Hepatic stellate cell (primary cell): ENCODE measurements around the gene CAPN2.
A peak's percentile ranks its signal among the peaks of the same experiment; 100 is the strongest.

Source experiments
- DNase-seq: peaks from one replicate; pipeline ENCODE4 v3.0.0; 2011; ENCODE audit warnings: low spot score

CAPN2 gene

DNA sequence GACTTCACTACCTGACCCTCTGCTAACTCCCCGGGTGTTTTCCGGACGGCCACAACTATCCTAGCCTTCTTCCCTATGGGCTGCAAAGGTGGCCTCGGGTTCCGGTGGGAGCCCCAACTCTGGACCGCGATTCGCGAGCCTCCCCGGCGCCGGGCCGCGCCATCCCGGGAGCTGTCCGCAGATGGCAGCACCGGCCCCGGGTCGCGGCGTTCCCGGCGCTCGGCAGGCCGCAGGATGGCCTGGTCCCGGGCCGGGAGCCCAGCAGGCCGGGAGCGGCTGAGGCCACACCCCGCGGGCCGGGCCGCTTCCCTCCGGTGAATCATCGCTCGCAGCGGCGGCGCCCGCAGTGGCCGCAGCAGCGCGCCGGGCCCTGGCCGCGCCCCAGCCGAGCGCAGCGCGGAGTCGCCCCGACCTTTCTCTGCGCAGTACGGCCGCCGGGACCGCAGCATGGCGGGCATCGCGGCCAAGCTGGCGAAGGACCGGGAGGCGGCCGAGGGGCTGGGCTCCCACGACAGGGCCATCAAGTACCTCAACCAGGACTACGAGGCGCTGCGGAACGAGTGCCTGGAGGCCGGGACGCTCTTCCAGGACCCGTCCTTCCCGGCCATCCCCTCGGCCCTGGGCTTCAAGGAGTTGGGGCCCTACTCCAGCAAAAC, at the start of gene CAPN2:
Gene CAPN2 (plus strand): TSS at position 346 of the 656 bp plus-strand sequence. CDS start 102 bp downstream, at position 448.
- DNase-seq, result peak; percentile 93

DNA sequence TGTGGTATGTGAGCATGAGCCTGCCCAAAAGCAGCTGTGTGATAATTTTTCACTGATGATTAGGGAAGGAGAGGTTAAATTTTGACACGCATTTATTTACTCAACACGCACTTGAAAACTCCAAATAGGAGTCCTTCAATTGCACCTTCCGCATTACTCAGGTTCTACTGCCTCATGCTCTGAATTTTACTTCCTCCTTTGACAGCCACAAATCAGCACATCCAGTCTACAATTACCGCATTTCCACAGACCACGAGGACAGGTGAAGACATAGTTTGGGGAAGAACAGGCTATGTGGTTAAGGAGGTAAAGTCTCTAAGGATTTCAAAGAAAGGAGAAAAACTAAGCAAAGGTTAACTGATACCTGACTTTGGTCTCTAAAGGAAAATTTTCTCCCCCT, 49.4 kb upstream of the CAPN2 start:
- no peak for DNase-seq

DNA sequence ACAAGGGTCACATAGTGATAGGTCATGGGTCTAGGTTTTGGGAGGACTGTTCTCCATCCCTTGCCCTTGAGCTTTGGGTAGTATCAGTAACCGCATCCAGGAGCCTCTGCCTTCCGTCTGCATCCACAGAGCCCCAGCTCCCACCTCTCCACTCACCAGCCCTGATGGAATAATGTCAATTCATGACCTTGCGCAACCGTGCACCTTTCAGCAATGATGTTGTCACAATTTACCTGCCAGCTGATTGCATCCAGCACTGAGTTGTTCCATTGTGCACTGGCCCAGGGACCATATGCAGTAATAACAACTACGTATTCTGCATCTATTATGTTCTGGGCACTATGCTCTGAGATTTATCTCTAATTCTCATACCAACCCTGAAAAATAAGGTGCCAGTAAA, 48.2 kb upstream of the CAPN2 start:
- no peak for DNase-seq

DNA sequence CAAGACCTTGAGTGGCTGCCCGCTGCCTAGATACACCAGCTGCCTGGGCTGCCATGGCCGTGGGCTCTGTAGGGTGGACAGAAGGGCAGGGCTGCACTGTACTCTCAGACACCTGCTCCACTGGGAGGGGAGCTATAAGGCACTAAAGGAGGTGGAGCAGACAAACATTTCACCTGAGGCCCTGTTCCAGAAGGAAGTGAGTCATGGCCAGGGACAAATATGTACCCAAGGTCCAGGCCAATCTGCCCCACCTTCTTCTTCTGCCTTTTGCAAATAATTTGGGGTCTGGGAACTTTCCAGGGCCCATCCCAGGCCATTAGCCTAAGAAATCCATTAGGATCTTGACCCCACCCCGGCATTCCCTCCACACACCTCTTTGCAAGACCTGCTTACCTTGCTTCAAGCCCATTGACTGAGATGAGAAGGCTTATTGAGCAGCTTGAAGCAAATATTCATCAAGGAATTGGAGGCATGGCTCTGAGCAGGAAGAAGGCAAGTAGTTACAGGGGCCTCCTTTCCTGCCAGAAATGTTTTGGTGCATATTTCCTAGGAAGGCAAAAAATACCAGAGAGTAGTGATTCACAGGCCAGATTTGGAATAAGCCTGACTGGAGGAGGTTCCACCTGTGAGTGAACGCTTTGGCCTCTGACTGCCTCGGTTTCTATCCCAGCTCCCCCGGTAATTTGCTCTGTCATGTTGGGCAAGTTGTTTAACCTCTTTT, 46.6 kb upstream of the CAPN2 start, which contains the start of gene CAPN8:
Gene CAPN8 (minus strand): TSS at position 110 of the 721 bp plus-strand sequence. CDS start 55 bp downstream, at position 55.
- DNase-seq, result no peak

DNA sequence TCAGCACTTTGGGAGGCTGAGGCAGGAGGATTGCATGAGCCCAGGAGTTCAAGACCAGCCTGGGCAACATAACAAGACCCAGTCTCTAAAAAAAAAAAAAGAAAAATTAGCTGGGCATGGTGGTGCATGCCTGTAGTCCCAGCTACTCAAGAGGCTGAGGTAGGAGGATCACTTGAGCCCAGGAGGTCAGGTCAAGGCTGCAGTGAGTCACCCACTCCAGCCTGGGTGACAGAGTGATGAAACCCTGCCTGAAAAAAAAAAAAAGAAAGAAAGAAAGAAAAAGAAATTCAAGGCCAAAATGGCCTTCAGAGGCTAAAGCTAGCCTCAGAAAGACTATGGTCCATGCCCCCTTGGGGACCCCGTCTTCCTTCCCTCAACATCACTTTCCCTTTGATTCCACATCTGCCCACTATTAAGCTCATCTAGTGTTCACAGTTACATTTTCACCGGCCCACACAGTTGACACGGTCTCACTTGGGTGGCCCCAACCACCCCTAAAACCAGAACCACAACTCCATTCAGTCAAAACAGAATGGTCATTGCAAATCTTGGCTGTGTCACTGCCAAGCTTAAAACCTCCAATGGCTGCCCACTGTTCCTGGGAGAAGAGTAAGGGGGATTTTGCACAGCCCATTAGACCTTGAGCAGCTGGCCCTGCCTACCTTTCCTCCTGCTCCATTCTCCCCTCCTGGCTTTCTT, 44.7 kb upstream of the CAPN2 start:
- DNase-seq, result no peak

DNA sequence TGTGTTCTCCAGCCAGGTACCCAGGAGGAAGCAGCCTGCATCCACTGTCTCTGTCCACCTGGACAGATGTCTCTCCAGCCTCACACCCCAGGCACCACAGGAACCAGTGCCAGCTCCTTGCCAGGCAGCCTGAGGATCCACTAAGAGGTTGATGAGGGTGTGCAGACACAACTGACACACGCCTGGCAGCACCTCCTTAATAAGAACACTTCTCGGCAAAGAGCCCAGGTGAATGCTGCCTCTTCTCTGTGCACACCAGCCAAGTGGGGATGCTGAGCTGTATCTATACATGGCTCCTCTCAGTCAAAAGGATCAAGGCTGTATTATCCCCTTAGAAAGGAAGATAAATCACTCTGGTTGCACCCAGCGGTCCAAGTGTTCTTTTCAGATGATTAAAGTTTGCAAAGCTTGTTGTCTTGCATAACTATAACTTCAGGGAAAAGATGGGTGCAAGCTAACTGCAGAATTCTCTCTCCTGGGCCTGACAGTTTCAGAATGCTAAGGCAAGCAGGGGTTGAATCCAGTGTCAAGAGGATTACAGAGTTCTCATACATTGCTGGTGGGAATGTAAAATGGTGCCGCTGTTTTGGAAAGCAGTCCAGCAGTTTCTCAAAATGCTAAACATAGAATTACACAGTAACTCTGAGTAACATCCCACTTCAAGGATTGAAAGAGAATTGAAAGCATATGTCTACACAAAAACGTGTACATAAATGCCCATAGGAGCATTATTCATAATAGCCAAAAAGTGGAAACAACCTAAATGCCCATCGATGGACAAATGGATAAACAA, 43.1 kb upstream of the CAPN2 start:
- DNase-seq, result no peak

DNA sequence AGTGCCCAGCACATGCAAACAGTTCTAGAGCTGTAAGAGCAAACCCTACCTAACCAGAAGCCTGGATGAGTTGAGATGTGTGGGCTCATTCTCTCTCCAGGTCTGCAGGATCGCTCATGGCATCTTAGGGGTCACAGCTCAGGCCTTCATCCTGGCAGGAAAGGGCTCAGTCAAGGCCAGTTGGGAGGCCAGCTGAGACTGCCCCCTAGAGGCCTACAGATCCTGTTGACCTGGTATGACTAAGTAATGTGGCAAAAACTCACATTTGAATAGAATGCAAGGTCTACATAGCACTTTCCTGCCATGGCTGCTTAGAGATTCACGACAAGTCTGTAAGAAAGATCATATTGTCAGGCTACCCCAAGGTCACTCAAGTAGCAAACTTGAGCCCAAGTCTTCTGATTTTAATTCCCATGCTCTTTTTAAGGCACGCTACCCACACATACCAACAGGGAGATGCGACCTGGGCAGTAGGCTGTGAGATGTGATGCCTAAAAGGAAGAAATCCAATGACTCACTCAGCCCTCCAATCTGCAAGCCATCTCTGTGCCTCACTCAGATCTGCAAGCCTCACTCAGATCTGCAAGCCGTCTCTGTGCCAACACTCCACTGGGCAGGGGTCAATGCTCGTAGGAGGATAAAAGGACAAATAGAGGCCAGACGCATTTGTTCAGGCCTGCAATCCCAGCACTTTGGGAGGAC, 41.7 kb upstream of the CAPN2 start:
- DNase-seq, result peak; percentile 19

DNA sequence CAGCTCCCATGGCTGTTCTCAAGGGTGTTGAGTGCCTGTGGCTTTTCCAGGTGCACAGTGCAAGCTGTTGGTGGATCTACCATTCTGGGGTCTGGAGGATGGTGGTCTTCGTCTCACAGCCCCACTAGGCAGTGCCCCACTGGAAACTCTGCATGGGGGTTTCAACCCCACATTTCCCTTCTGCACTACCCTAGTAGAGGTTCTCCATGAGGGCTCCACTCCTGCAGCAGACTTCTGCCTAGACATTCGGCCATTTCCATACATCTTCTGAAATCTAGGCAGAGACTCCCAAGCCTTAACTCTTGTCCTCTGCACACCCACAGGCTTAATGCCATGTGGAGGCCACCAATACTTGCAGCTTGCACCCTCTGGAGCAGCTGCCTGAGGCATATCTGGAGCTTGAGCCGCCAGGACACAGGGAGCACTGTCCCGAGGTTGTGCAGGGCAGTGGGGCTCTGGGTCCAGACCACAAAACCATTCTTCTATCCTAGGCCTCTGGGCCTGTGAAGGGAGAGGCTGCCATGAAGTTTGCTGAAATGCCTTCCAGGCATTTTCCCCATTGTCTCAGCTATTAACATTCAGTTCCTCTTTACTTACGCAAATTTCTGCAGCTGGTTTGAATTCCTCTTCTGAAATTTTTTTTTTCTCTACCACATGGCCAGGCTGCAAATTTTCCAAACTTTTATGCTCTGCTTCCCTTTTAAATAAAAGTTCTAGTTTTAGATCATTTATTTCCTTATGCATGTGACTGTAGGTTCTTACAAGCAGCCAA, 38.0 kb upstream of the CAPN2 start:
- no peak for DNase-seq

DNA sequence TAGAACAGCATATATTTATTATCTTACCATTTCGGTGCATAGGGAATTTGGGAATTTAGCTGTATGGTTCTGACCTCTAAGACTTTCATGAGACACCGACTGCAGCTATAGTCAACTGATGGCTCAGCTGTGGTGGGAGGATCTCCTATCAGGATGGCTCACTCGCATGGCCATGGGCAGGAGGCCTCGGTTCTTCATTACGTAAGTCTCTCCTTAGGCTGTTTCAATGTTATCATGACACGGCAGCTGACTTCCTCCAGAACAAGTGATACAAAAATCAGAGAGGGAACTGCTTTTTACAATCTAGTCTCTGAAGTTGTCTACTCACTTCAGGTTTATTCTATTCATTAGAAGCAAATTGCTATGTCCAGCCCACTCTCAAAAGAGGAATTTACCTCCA, 33.5 kb upstream of the CAPN2 start:
- no peak for DNase-seq

DNA sequence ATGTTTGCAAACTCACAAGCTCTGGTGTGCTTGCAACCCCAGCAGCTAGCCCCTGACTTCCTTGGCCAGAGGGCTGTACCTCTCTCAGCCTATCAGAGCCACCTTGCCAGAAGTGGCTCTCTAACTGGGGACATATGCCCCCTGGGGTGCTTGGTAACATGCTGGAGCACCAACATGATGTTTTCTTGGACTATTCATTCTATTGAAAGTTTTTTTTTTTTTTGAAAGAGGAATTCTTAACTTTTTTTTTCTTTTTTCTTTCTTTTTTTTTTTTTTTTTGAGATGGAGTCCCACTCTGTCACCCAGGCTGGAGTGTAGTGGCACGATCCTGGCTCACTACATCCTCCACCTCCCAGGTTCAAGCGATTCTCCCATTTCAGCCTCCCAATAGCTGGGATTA, 32.2 kb upstream of the CAPN2 start:
- DNase-seq, result no peak

DNA sequence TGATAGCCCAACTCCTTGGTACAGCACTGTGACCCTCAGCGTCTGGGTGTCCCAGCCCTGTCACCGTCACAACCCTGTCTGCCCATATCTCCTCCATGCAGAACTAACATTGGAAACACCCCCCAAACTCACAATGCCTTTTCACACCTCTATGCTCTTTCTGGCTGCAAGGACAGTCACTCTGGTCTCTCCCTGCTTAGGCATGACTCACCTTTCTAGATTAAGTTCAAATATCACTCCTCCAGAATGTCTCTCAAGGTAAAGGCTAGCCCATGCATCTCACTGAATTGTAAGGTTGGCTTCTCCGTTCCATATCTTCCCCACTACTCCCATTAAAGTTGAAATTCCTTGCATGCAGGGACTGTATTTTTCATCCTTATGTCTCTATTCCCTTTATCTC, 29.8 kb upstream of the CAPN2 start:
- DNase-seq, result no peak

DNA sequence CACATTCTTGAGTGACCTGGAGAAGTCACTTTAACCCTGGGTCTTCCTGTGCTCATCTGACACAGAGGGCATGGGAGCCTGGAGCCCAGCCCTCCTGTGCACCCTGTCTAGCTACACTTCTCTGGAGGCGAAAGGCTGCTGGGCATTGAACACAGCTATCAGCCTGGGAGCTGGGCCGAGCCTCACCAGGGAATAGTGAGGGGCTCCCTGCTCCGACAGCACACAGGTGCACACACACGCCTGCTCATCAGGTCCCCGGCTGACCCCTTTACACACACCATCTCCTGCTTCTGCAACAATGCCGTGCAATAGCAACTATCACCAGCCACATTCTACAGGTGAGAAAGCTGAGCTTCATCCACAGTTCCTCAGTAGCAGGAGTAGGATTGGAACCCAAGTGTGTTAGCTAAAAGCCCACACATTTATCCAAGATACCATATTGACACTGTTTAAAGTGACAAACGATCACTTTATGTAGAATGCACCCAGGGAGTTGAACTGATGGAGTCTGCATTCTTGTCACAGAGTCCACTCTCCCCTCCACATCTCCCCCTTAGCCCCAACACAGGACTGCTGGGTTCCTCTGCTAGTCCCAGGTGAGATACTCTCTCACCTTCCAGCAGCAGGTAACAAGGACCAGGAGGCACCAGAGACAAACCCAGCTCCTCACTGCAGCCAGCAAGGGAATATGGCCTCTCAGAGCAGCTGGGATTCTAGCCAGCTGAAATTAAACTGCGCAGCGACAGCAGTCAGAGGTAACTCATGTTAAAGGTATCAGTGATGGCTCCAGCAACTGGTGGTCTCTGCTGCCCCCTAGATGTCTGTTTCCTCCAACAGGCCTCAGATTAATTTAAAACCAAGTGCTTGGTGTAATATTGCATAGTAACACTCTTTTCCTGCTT, 28.5 kb upstream of the CAPN2 start:
- DNase-seq, result no peak

DNA sequence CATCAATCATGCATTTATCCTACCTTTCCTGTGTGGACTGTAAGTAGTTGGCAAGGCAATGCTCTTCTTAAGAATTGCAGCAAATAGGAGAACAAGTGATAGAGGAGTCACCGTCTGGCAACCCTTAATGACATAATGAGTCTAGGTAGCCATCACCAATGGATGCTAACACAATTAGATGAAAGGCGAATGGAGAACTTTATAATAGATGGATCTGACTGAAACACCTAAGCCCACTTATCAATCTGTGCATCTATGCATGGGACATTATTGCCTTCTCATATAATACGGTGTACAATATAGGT, 27.9 kb upstream of the CAPN2 start:
- no peak for DNase-seq

DNA sequence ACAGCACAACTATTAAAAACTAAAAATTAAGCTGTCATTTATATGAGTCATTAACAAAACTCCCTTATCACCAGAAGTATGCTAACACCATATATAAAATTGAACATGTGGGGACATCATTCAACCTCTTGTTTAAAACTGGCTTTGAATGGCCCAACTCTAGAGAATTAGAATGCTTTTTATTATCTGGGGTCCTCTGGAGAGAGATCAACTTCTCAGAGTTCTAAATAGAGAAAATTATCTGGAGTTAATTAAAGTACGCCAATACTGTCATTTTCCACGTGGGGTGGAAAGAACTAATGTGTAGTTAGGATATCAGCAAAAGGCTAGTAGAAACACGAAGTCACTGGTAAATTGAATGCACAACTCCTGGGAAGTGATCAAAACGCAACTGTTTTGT, 21.2 kb upstream of the CAPN2 start:
- DNase-seq, result no peak

DNA sequence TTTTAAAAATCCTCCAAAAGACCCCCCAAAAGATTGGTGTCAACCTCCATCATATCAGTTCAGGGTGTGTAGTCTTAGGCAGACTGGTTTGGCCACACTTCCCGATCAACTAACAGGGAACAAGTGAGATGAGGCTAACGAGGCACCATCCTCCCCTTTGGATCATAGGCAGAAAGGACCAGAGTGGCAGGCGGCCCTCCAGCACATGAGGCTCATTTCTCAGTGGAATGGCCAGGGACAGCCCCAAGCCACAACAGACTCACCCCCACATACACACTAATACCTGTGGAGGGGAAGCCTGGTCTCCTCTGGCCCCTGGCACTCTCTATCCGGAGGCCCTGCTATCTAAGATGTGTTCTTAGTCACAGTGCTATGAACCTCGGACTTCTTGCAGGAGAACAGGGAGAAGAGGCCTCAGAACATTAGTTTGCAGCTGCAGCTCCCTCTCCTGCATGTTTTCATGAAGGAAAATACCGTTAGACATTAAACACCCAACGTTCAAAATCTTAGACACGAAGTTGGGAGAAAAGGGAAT, 17.3 kb upstream of the CAPN2 start:
- DNase-seq, result no peak

DNA sequence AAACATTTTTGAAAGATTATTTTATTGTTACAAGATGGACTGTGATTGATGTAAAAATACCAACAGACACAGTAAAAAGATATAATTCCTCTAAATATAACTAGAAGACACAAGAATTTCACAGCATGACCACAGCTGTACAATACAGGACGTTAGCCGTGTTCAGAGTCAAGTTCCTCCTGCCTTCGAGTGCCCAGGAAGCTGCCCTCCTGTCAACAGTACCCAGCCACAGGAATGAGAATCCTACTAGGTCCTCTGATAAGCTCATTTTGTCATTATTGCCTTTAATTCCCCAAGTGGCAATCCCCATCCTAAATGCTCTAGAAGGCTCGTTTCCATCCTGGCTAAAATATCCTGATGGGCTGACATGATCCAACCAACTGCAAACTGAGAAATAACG, 16.4 kb upstream of the CAPN2 start:
- no peak for DNase-seq

DNA sequence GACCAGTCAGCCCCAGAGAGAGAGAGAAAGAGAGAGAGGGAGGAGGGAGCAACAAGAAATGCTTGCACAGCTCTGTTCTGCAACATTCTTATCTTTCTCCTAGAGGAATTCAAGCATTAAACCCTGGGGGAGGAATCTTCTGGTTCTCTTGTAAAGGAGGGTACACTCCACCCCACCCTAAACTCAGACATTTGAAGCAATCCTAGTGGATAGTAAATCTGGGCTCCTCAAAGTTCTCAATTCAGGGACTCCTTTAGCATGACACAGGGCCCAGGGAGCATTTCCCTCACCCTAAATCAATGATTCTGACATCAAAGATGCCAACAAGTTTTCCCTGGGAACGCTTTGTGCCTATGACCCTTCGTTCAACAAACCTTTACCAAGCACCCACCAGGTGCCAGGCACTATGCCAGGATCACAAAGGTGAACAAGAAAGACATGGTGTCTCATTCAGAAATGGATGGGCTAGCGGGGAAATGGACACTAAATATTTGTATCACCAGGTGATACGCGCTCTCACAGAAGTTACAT, 11.9 kb upstream of the CAPN2 start:
- peak; percentile 32 for DNase-seq

DNA sequence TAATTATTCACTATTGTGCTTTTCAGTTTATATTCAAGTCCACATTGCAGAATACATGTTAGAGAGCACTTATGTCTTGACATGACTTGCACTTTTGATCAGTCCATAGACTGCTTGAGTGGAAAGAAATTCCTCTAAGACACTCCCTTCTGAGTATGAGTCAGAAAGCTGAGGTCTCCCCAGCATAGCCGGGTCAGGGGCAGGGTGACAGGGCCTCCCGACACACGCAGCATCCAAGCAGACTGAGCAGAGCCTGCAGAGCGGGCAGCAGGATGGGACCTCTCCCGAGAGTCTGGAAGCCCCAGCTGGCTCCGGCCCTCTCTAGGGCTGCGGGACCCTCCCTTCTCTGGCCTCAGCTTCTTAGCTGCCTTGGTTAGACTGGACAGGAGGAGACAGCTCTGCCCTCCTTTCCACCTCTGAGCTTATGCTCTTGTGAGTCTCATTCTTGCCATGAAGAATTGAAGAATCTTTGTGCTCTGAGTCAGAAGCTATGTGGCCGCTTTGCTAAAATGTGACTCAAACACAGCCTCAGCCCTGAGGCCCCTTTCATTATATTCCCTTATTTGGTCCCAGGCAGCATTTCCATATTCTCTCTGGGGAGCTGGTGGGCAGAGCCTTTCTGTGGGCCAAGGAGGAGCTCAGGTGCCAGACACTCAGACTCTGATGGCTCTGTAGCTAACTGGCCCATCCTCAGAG, 11.2 kb upstream of the CAPN2 start:
- DNase-seq, result peak; percentile 78
